Limb (tissue), 2 donors: ENCODE measurements around the gene SLX1A.
"Not testable (repeated sequence)": the region's sequence is repeated elsewhere in the genome, so short reads cannot be mapped to it uniquely, and the experiment has no call there.

Experiments used
- DNase-seq, 2 donors: peaks; one replicate each; pipeline ENCODE4 v3.0.0-alpha.2; 2016; ENCODE audit errors: extremely low spot score in 2 of 2

The SLX1A gene

DNA sequence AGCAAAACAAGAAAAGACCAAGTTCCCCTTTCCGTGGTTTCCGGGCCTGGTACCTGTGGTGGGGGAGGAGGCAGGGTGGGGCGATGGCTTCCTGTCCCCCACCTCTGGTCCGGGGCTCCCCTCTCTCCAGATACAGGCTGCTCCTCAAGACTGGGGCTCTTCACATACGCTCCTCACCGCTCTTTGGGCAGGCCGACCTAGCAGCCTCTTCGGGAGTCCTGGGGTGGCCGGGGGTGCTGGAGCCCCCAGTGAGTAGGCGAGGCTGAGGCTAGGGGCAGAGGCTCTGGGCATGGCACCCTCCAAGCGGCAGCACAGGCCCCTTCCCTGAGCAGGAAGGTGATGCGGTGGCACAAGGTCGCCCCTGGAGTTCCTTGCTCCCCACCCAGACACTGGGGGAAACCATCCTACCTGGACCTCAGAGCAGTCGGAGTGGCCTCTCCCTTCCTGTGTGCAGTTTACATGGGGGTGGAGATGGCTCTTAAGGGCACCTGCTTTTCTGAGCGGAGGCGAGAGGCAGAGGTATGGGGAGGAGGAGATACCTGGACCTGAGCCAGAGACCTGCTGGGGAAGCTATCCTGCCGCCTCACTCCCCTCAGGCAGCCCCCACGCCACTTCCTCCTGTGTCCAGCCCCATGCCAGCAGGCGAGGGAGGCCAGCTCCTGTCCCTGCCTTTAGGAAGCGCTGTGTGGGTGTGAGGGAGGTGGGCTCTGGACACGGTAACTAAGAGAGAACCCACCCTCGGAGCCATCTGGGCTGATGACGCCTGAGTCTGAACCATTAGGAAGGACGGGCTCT, 9.4 kb upstream of the SLX1A start:
- peak in 1 of 2 donors; percentile 42 for DNase-seq

- peak in 1 of 2 donors; percentile 34 for DNase-seq
Observed at GRCh38 chr16:30184891-30185682, 8.6 kb upstream of the SLX1A start.

DNA sequence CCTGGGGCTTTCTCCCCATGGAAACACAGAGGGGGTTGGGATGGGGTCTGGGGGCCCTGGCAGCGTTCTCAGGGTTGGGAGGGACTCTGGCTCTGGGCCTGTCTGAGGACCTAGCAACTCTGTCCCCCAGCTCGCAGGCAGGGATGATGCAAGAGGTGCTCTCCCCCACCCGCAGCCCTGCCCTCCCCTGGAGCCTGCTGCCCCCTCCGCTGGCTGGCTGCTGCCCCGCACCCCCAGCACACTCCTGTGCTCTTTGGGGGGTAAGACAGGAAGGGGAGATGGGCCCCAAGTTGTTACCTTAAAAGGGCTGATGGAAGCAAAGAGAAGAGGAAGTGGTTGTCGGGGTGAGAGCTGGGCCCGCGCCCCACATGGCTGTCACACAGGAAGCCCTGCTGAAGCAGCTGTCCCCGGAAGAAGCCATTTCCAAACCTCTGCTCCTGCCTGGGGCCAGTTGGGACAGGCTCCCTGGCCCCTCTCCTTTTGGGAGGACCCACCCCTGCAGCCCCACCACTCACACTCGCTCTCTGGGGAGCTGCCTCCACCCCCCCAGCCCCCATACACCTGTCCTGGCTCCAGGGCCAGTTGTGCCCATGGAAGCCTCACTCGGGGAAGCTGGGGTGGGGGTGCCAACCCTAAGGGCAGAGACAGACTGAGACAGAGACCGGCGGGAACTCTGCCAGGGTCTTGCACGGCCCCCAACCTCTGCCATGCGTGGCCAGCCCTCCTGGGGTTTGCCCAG, 7.8 kb upstream of the SLX1A start:
- peak in 1 of 2 donors; percentile 31 for DNase-seq

GRCh38 chr16:30186444-30186781, 7.3 kb upstream of the SLX1A start:
- DNase-seq = no peak

GRCh38 chr16:30186782-30187555, 6.7 kb upstream of the SLX1A start:
- peak in 1 of 2 donors; percentile 55 for DNase-seq

- DNase-seq = no peak
Observed at GRCh38 chr16:30187556-30187865, 6.2 kb upstream of the SLX1A start.

DNA sequence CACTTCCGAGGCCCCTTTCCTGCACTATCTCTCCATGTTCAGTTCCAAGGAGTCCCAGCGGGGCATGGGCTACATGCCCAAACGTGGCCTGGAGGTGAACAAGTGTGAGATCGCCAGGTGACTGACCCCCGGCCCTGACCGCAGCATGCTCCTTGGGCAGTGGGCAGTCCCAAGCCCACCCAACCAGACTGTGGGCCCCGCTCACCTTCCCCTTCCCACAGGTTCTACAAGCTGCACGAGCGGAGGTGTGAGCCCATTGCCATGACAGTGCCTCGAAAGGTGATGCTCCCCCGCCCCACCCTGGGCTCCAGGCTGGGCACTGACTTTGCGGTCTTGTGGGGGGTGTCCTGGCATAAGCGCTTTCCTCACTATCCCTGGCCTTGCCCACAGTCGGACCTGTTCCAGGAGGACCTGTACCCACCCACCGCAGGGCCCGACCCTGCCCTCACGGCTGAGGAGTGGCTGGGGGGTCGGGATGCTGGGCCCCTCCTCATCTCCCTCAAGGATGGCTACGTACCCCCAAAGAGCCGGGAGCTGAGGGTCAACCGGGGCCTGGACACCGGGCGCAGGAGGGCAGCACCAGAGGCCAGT, 5.6 kb upstream of the SLX1A start:
- no peak for DNase-seq

GRCh38 chr16:30191158-30191557, 2.5 kb upstream of the SLX1A start:
- DNase-seq = not testable (repeated sequence)

DNA sequence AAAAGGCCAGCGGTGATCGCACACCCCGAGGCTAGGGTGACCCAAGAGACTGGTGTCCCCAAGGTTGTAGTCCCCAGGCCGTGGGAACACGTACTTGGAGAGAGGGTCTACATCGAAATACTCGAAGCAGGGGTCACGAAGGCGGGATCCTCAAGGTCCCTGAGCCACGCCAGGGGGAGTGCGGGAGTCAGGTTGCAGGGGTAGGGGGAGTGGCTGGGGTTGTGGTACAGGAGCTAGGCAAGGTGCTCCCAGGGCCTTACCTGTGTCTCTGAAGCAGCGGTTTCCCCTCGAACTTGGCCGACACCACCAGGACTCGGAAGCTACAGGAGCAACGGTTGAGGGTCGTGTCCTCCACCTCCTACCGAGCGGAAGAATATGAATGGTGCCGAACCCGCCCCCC, 577 bp upstream of the SLX1A start:
- not testable (repeated sequence) for DNase-seq

DNA sequence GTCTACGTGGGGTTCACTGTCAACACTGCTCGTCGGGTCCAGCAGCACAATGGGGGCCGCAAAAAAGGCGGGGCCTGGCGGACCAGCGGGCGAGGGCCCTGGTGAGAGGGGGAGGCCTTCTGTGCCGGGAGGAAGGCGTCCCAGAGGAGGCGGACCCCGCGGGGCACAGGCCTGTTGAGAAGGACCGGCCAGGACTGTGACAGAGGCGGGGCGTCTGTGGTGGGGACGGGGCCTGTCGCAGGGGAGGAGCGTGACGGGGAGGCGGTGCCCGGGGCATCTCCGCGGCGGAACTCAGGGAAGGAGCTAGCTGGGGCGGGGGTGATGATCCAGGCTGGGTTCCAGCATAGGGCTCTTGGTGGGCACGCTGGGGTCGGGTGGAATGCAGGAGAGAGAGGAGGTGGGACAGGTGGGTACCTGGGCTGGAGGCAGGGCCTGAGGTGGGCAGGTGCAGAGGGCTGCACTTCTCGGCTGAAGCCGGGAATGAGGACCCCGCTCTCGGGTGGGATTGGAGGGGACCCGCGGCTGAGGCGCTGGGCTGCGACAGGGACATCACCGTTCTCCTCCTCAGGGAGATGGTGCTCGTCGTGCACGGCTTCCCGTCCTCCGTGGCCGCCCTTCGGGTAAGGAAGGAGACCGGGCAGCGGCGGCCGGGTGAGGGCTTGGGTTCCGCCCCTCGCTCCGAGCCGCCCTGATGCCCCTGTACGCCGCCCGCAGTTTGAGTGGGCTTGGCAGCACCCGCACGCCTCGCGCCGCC, 674 bp downstream of the SLX1A start:
- DNase-seq = not testable (repeated sequence)

GRCh38 chr16:30197001-30197400, 3.3 kb downstream of the SLX1A start:
- DNase-seq = not testable (repeated sequence)

- not testable (repeated sequence) for DNase-seq
Observed at GRCh38 chr16:30199049-30199448, 5.4 kb downstream of the SLX1A start, which contains the start of gene SULT1A3. SULT1A3 (plus strand) TSS chr16:30199255; CDS start chr16:30200729, 1,474 bp downstream.

DNA sequence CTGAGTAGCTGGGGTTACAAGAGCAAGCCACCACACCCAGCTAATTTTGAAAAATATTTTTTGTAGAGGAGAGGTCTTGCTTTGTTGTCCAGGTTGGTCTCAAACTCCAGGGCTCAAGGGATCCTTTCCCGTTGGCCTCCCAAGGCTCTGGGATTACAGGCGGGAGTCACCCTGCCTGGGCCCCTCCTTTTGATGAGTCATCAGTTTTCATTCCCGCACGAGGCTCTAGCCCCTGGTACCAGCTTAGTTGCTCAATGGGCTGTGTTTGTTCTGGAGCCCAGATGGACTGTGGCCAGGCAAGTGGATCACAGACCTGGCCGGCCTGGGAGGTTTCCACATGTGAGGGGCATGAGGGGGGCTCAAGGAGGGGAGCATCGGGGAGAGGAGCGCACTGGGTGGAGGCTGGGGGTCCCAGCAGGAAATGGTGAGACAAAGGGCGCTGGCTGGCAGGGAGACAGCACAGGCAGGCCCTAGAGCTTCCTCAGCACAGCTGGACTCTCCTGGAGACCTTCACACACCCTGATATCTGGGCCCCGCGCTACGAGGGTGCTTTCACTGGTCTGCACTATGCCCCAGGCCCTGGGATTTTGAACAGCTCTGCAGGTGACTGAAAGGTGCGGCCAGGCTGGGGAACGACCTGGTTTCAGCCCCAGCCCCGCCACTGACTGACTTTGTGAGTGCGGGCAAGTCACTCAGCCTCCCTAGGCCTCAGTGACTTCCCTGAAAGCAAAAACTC, 6.1 kb downstream of the SLX1A start:
- DNase-seq = not testable (repeated sequence)

- DNase-seq = not testable (repeated sequence)
Observed at GRCh38 chr16:30205541-30206236, 12.0 kb downstream of the SLX1A start.

GRCh38 chr16:30206252-30206651, 12.6 kb downstream of the SLX1A start:
- not testable (repeated sequence) for DNase-seq

GRCh38 chr16:30207063-30207704, 13.5 kb downstream of the SLX1A start:
- not testable (repeated sequence) for DNase-seq

GRCh38 chr16:30209032-30209431, 15.4 kb downstream of the SLX1A start:
- not testable (repeated sequence) for DNase-seq

DNA sequence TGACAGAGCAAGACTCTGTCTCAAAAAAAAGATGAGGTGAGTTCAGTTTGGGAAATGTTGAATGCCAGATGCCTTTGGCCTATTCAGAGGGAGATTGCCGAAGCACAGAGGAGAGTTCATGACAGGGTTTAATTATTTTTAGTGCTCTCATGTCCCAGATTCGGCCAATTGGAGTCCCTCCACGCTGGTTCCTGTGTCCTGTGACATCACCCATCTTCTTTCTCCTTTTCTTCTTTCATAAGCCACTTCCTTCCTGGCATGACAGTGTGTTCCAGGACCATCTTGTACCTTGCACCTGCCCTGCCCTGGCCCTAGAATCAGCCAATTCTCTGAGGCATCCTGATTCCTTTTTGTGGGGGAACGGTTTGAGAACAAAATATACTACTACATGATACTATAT, 17.7 kb downstream of the SLX1A start:
- DNase-seq = not testable (repeated sequence)
